ENCODE data around the gene C1orf226. TPM values are rescaled to one million over a fixed set of nuclear protein-coding genes. Genes with fewer than 3 reads are reported as not detected.
A peak's percentile ranks its signal among the peaks of the same experiment; 100 is the strongest.

C1orf226 gene
- total RNA-seq, 2 donors from 2014 or later: 24.2 to 44.1 TPM

DNA sequence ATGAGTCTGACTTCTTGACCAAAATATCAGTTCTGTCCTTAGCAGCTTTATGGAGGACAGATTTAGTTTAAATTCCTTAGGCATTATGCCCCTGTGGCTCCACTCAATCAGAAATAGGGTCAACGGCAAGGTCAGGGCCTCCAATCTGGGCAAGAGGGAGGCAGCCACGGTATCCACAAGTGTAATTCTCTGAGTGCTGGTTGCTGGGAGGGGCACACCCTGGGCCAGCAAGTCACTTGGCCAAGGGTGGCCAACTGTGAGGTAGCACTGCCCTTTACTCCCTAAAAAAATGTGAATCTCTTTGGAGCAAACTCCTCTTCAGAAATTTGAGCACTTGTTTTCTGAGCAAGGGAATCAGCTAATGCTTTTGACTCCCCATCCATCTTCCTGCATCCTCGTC is 17.7 kb upstream of the C1orf226 start:
- intact Hi-C loops (cut with DNase I, micrococcal nuclease): no loop called here
- ATAC-seq (no peak), DNase-seq (no peak)

DNA sequence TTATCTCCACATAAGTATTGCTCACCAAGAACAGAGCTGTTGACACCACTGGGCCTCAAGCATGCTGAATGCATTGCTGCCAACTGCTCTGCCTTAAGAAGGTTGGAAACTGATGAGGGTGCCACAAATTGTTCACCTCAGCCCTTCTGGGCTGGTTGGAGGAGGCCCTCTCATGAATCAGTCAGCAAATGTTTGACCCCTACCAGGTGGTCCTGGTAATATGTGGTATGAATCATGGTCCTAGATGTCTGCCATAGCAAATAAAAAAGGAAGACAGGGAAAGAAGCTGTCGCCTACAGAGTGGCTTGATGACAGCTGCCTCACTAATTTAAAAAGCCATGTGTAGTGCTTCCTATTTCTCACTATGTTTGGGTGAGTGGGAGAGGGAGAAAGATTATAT is 17.0 kb upstream of the C1orf226 start:
- no peak for DNase-seq
- no peak for ATAC-seq
- intact Hi-C loops (cut with DNase I, micrococcal nuclease): no loop called here

DNA sequence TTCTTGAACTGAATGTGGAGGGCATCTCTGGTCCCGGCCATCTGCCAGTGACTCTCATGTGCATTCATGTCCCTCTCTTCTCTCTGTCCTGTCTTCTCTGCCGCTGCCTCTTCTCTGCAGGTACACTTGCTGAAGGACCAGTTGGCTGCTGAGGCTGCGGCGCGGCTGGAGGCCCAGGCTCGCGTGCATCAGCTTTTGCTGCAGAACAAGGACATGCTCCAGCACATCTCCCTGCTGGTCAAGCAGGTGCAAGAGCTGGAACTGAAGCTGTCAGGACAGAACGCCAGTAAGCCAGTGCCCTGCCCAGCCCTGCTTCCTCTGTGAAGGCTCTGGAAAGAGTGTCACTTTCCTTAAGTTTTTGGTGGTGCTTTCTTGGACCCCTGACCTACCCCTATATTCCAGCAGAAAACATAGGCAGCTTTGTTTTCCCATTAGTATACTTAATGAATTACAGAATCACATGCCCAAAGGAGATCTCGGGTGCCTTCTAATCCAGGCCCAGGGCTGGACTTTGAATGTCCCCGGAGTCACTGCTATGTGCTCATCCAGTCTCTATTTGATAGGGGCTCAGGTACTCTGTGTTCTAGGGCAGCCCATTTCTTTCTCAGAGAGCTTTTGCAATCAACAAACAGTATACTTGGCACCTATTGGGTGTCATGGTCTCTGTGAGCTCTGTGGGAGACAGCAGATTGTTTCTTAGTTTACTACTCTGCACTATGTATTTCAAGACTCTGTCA is 16.1 kb upstream of the C1orf226 start:
- ATAC-seq (no peak), DNase-seq (no peak)
- intact Hi-C loops (cut with DNase I, micrococcal nuclease): no loop called here

DNA sequence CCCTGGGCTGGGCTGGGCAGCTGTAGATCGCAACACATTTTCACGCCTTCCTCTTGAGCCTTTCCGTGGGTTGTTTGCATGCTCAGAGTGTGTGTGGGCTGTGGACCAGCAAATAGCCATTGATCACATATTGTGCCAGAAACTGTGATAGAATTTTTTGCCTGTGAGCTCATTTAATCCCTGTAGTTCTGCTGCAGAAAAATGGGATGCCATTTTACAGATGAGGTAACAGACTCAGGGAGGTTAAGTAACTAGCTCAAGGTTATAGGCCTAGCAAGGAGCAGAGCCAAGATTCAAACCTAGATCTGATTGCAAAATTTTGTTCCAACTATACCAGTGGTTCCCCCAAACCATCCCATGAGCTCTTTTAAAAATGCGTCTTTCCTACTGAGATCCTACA is 15.4 kb upstream of the C1orf226 start:
- no peak for DNase-seq
- ATAC-seq: no peak
- intact Hi-C loops (cut with DNase I, micrococcal nuclease): no loop called here

DNA sequence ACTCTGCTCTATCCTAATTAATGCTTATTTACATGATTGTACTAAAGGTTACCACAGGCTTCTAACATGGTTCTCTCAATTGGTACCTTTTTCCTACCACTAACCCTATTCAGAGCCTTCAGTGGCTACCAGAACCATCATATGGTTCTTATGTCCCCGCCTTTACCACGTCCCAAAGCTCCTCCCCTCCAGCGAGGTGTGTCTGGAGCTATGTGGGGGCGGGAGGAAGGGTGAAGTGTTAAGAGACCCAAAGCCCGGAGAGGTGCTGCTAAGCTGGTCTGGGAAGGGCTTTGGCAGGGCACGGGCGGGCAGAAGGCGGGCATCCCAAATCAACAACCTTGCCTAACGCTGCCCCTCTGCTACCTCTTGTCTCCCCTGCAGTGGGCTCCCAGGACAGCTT is 14.9 kb upstream of the C1orf226 start:
- no peak for ATAC-seq
- intact Hi-C loops (cut with DNase I, micrococcal nuclease): no loop called here
- DNase-seq: no peak

DNA sequence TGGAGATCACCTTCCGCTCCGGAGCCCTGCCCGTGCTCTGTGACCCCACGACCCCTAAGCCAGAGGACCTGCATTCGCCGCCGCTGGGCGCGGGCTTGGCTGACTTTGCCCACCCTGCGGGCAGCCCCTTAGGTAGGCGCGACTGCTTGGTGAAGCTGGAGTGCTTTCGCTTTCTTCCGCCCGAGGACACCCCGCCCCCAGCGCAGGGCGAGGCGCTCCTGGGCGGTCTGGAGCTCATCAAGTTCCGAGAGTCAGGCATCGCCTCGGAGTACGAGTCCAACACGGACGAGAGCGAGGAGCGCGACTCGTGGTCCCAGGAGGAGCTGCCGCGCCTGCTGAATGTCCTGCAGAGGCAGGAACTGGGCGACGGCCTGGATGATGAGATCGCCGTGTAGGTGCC is 14.5 kb upstream of the C1orf226 start:
- DNase-seq (no peak), ATAC-seq (no peak)

DNA sequence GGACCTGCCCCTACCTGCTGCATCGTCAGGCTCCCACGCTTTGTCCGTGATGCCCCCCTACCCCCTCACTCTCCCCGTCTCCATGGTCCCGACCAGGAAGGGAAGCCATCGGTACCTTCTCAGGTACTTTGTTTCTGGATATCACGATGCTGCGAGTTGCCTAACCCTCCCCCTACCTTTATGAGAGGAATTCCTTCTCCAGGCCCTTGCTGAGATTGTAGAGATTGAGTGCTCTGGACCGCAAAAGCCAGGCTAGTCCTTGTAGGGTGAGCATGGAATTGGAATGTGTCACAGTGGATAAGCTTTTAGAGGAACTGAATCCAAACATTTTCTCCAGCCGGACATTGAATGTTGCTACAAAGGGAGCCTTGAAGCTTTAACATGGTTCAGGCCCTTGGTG is 13.8 kb upstream of the C1orf226 start:
- no peak for DNase-seq
- ATAC-seq: no peak
- intact Hi-C loops (cut with DNase I, micrococcal nuclease): no loop called here

More for the DNA sequence above, 14.5 kb upstream of the C1orf226 start:
- intact Hi-C loops (cut with DNase I, micrococcal nuclease): no loop called here

DNA sequence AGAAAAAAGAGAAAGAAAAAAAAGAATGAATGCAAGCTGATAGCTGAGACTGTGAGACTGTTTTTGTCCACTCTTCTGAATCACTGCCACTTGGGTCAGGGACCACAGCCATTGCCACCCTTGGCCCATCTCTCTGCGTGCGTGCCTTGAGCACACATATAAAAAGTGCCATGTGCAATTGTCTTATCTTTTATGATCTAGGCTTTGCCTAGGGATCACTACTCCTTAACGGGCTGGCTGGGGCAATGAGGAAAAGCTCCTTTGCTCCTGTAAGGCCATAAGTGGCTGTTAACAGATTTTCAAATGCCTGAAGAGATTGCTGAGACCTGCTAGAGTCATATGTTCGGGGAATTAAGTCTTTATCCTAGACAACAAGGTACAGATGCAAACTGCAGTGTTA is 13.1 kb upstream of the C1orf226 start:
- intact Hi-C loops (cut with DNase I, micrococcal nuclease): no loop called here
- ATAC-seq (peak; percentile 84), DNase-seq (peak; percentile 70 to 79)

DNA sequence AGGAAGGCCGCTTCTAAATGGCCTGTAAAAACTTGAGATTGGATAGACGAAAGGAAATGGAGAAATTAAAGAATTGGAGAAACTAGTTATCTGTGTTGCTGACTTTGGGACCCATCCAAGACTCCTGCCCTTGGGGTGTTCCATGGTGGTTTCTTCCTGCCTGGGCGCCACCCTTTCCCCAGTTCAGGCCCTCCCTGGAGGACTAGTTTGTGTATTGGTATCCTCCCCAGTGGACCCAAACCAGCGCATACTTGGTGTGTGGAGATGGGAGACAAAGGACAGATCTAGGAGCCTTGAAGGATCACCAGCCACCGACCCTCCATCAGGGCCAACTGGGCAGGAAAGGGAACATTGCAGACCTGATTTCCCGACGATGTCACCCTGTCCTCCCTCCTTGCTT is 12.0 kb upstream of the C1orf226 start:
- ATAC-seq: no peak
- intact Hi-C loops (cut with DNase I, micrococcal nuclease): no loop called here
- no peak for DNase-seq

DNA sequence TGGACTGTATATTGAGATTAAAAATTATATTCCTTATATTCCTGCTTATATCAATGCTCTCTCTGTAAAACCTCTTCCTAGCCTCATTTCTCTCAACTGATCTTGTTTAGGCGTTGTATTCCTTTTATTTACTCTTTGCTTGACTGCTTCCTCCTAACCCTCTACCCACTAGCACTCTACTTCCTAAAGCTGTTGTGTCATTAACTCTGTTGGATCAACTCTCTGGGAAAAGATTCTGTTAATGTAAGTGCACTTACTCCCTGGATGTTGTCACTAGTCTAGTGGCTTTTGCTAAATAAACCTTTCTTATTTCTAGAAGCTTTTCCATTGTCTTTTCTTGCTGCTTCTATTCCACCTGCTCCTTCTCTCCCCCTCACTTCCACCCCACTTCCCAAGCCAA is 11.4 kb upstream of the C1orf226 start:
- ATAC-seq: peak; percentile 50
- intact Hi-C loops (cut with DNase I, micrococcal nuclease): no loop called here
- DNase-seq: no peak

DNA sequence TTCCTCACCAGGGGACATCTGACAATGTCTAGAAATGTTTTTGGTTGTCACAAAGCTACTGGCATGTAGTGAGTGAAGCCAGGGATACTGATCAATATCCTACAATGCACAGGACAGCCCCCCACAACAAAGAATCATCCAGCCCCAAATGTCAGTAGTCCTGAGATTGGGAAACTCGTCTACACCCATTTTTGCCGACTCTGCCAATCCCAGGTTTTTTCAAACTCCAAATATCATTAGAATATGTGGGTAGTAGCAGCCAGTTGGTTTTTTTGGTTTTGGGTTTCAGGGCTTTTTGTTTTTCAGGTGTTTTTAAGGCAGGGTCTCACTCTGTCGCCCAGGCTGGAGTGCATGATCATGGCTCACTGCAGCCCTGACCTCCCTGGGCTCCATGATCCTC is 10.8 kb upstream of the C1orf226 start:
- ATAC-seq: no peak
- no peak for DNase-seq
- intact Hi-C loops (cut with DNase I, micrococcal nuclease): no loop called here

DNA sequence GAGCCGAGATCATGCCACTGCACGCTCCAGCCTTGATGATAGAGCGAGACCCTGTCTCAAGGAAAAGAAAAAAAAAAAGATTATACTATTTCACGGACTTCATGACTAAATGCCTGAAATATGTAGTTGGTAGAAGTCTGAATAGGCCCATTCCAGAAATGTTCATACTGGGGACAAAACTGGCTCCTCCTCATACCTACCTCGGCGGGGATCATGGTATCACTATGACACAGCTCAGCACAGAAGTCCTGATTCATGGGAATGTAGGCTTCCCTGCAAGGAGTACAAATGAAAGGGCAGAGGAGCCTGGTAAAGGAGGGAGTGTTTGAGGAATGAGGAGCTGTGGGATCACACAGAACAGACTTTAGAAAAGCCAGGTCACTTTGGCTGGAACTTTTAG is 9.9 kb upstream of the C1orf226 start:
- ATAC-seq: no peak
- DNase-seq: no peak
- intact Hi-C loops (cut with DNase I, micrococcal nuclease): no loop called here

DNA sequence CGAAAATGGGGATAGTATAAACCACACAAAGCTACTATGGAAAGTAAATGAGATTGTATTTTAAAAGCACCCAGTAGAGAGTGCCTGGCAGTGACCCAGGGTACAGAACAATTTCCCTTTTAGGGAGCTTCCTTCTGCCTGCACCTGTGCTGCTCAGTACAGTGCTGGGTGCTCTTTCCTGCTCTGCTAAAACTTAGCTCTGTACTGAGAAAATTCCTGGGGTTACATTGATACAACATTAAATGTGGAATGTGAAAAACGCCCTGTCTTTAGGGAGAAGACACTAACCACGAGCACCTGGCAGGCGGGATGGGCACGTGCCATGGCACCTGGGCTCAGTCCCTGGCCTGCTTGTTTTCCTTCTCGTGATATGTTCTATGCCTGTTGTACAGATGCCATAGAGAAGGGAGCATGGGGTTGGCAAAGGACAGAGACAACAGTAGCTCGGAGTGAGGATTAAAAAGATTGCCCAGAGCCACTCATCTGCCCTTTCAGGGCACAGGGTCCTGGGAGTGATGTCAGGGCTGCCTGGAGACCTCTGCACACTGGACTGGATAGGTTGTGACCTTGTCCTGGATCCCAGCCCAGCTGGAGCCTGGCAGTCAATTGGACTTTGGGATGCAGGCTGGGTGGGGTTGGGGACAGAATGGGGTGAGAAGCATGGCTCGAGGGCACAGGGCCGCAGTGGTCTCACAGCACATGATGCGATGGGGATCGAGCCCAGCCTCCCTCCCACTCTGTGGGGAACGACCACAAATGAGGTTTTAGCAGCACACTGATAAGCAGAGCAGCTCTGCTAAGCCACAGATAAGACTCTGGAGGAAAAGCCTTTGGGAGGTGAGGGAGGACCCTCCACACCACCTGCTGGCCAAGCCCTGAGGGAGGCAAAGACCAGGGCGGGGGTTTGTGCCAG is 9.1 kb upstream of the C1orf226 start:
- intact Hi-C loops (cut with DNase I, micrococcal nuclease): no loop called here
- peak; percentile 55 to 74 for DNase-seq
- ATAC-seq: peak; percentile 53

DNA sequence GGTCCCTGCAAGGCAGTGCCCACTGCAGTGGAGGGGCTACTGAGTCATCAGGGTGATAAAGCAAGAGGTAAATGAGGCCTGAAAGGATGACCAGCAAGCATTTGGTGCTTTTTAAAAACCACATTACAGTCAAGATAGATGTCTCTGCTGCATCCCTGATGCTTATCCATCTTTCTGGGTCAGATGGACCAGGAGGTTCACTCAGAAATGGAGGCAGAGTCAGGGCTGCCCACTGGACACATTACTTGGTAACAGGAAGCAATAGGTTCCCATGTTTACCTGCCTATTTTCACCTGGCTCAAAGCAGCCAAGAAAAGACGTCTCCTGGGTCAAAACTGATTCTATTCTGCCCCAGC is 8.5 kb upstream of the C1orf226 start:
- intact Hi-C loops (cut with DNase I, micrococcal nuclease): no loop called here
- no peak for ATAC-seq

DNA sequence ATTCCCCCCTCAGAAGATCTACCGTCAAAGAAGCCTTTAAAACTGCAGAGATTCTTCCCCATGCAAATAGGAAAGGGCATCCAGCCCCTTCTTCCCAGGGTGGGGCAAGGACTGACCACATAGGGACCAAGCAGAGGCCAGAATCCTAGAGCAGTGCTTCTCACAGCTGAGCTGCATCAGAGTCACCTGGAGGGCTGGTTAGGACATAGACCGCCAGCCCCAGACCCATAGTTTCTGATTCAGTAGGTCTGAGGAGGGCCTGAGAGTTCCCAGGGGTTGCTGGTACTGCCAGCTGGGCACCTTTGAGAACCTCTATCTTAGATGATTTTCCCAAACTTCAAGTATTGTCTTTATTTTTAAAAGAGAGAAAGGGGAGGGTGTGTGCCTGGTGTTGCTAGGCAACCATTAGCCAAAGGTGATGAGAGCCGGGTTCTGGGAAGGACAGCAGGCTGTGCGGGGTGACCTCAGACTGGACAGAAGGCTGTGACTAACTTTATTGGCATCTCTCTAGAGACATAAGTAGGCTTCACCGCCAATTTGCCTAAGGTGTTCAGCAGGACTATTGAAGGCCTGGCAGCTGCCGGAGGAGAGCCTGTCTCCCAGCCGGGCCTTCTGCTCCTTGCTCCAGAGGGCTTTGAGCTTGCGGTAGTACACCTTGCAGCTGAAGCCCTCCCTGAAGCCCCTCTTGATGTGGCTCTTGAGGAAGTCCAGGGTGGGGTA is 7.8 kb upstream of the C1orf226 start:
- DNase-seq (no peak), ATAC-seq (peak; percentile 8)
- intact Hi-C loops (cut with DNase I, micrococcal nuclease): no loop called here

More for the DNA sequence above, 8.5 kb upstream of the C1orf226 start:
- no peak for DNase-seq

DNA sequence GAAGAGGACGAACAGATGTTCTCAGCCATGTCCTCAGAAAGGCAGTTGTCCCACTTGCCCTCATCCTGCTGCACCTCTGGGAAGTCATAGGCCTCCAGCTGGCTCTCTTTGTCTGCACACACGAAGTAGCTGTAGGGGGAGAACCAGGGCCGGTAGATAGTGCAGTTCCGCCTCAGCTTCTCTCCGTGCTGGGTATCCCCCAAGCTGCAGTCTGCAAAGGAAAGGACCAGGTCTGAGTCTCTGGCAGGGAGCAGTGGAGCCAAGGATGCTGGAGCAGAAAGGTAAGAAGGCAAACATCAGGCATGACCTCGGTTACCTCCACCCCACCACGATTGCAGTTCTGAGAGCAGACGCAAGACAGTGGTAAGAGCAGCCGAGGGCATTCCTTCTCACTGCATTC is 7.1 kb upstream of the C1orf226 start:
- no peak for ATAC-seq
- intact Hi-C loops (cut with DNase I, micrococcal nuclease): no loop called here
- DNase-seq: no peak

DNA sequence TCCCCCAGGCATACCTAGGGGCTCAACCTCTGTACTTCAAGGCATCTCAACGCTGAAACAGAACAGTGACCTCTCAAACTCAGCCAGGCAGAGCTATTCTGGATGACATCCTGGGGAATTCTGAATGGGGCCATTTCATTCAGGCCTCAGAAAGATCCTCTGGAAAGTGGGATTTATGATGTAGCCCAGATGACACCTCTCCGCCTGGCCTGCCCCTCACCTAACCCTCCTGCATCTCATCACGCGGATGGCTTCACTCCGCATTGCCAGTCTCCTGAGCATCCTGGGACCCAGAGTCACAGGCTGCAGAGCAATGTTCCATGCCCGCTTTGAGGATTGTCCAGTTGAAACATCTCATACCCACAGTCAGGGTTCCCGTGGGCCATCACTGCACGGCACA is 6.1 kb upstream of the C1orf226 start:
- ATAC-seq (no peak), DNase-seq (no peak)
- intact Hi-C loops (cut with DNase I, micrococcal nuclease): no loop called here

DNA sequence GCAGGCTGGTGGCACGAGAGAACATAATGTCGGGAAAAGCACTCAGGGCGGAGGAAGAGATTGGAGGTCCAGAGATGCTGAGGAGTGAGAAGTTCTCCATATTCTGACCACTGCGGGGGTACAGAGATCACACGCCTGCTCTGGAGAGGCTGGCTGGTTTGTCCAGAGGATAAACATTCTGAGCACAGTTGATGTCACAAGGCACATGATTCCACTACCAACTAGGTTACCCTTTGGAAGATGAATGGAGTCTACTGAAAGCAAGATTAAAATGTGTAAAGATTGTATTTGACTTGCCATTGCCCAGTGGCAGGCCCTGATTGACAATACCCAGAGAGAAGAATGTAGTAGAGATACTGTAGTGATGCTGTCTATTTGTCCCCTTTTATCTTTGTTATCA is 4.8 kb upstream of the C1orf226 start, which contains the start of gene SPATA46:
TSS of gene SPATA46 (minus strand) at position 164 of the 400 bp plus-strand sequence. CDS start at position 100, 64 bp downstream.
- DNase-seq (no peak), ATAC-seq (no peak)
- intact Hi-C loops (cut with DNase I, micrococcal nuclease): no loop called here

DNA sequence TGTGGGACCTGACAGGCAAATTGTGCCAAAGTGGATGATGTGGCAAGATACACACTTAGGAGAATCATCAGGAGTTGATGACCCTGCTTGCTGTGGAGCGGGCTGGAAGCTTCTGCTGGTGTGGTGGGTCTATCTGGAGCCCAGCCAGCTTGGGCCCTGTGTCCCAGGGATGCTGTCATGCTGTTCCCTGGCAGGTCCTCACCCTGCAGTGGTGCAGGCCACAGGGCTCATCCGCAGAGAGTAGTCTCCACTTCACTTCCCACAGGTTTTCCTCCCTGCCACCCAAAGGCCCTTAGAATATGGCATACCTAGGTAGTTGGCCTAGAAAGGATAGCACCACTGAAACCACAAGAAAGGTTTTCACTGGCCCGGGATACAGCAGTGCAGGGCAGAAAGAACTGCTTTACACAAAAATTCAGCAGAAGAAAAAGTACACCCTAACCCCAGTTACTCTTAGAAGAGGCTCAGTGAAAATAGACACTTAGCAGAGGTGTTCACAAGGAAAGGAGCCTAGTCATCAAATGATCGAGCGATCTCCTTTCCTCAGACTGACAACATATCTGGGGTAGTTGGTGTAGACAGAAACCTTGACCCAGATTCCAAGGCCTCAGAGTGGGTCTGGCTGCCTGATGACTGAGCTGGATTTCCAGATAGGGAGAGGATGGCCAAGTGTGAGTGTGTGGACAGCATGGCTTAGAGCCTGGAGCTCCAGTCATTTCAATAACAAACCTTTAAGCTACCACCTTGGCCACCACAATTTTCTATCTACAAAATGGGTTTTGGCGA is 1.3 kb upstream of the C1orf226 start:
- ATAC-seq: no peak
- no peak for DNase-seq
- intact Hi-C loops (cut with DNase I, micrococcal nuclease): no loop called here

Data from left colon (tissue), 2 donors.